ENCODE measurements around the gene CPLX1.

DNA sequence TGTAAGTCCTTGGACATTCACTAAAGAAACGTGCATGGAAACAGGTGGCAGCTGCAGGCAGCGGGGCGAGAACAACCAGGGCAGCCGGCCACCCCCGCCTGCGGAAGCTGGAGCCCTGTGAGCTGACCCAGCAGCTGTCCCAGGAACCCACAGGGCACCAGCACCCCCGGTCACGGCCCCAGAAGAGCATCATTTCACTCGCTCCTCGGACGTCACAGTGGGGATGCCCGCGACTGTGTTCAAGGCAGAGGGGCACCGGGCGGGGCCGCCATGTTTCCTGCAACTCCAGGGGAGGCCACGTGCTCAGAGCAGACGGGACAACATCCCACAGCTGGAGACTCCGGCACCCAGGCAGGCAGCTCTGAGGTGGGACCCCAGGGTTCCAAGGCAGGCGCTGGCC lies 45.0 kb upstream of the CPLX1 start:
- TF ChIP-seq, protein P1, sequence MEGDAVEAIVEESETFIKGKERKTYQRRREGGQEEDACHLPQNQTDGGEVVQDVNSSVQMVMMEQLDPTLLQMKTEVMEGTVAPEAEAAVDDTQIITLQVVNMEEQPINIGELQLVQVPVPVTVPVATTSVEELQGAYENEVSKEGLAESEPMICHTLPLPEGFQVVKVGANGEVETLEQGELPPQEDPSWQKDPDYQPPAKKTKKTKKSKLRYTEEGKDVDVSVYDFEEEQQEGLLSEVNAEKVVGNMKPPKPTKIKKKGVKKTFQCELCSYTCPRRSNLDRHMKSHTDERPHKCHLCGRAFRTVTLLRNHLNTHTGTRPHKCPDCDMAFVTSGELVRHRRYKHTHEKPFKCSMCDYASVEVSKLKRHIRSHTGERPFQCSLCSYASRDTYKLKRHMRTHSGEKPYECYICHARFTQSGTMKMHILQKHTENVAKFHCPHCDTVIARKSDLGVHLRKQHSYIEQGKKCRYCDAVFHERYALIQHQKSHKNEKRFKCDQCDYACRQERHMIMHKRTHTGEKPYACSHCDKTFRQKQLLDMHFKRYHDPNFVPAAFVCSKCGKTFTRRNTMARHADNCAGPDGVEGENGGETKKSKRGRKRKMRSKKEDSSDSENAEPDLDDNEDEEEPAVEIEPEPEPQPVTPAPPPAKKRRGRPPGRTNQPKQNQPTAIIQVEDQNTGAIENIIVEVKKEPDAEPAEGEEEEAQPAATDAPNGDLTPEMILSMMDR (IDR thresholded peaks at IDR 0.05), result no peak
- TF ChIP-seq POLR2A (IDR thresholded peaks at IDR 0.05), result no peak
